Stimulated activated CD8-positive, alpha-beta memory T cell treated with anti-CD3 and anti-CD28 coated beads, Interleukin-4, amount 100 ng/mL, for 4 hours (primary cell): ENCODE data around the gene PHF13.

Source experiments
- DNase-seq, 2 donors: peaks; one replicate each; pipeline ENCODE4 v3.0.0-alpha.2; 2020; ENCODE audit warnings: low read depth in 2 of 2, low spot score in 1 of 2

Gene PHF13

GRCh38 chr1:6601049-6601922 is 12.2 kb upstream of the PHF13 start:
- DNase-seq: peak; percentile 60 to 68

DNA sequence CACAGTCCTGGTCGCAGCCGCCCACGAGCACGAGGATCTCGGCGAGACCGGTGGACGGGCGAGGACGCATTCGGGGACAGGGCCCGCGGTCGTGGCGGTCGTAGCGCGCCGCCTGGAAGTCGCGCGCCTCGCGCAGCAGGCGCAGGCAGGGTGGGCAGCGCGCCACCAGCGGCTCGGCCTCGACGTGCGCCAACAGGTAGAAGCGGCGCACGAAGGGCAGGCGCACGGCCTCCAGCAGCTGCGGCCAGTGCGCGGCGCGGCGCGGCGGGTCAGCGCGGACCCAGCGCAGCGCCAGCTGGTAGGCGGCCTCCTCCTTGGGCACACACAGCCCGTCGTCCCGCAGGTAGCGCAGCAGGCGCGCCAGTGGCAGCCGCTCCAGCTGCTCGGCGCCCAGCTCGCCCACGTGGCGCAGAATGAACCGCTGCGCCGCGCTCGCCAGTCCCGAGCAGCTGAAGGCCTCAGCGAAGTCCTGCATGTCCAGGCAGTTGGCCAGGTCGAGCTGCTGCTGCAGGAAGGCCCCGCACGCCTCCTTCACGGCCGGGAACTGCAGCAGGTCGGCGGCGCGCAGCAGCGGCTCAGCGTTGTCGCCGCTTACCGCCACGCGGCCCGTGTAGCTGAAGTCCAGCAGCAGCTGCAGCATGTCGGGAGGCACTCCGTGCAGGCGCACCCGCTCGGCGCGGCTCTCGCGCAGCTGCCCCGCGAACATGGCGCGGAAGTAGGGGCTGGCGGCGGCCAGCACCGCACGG is 11.4 kb upstream of the PHF13 start:
- DNase-seq: no peak

DNA sequence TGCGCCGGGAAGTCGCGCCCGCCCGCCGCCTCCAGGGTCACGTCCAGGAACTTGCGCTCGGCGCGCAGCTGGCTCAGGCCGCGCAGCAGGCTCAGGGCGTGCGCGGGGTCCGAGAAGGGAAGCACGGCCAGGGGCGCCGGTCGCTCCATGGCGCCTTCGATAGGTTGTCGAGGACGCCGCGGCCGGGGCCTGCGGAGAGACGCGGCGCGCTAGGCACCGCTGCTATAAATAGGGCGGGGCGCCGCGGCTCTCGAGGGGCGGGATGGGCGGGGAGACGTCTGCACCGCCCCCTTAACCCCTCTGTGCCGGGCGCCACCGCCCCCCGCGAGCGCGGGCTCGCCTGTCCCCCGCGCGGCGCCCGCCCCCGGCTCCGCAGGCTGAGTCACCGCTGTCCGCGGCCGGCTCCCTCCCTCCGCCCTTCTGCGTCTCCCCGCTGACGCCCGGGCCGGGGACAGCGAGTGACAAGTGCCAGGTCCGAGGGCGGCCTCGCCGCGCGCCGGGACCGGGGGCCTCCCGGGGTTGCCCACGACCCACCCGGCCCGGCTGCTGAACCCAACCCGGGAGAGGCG is 10.8 kb upstream of the PHF13 start, which contains the start of gene KLHL21:
Gene KLHL21 (minus strand): TSS at position 201 of the 569 bp plus-strand sequence. CDS start 52 bp downstream, at position 149.
- DNase-seq: peak; percentile 62 to 87

GRCh38 chr1:6603238-6603914 is 10.2 kb upstream of the PHF13 start:
- DNase-seq: no peak

DNA sequence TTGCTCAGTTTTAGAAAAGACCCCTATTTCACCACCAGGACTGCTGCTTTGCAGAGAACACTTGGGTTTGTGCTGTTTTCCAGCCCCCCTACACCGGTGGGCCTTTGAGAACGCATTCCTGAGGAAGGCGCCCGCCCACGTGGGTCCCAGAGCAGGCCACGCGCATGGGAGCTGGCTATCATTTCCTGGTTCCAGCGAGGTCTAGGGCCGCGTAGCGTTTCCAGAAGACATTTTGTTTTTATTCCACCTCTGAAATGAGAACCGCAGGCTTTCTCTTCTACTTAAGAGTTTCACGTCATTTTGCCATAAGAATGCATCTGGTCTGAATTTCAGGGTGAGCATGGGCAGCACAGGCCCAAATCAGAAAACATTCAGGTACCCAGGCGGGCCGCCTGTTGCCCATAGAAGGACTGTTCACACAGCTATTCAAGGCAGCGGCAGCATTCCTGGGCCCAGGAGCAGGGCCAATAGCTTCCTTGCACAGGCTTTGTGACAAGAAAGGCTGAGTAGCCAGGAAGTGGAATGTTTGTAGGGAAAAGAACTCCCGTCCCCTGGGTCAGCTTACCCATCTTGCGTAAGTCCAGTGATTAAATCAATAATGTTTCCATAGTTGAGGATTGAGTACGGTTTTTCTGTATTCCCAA is 9.5 kb upstream of the PHF13 start:
- no peak for DNase-seq

DNA sequence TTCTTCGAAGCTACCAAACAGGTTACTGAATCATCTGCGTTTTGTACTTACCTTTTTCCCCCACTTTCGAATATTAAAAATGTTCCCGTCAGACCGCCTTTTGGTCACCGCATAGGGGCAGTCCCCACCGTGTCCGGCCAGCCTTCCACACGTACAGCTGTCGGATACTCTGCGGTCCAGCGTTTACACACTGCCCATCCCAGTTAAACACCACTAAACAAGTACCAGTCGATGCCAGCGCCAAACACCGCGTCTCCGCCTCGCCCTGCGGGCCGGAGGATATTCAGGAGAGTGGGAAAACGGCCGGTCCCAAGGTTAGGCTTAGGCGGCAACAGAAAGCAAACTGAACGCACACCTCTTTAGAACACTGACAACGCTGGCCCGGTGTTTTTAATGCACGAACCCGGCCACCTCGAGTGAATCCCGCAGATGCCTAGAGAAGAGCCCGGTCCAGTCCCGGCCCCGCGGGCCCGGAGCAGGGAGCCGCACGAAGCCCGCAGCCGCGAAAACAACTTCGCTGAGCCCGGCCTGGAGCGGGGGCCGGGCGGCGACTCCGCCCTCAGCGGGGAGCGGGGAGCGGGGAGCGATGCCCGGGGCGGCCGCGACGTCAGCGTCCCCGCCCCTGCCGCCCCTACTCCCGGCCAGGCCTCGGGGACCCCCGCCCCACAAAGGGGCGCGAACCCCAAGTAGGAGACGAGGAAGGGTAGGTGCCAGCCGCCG is 730 bp upstream of the PHF13 start:
- DNase-seq: no peak

DNA sequence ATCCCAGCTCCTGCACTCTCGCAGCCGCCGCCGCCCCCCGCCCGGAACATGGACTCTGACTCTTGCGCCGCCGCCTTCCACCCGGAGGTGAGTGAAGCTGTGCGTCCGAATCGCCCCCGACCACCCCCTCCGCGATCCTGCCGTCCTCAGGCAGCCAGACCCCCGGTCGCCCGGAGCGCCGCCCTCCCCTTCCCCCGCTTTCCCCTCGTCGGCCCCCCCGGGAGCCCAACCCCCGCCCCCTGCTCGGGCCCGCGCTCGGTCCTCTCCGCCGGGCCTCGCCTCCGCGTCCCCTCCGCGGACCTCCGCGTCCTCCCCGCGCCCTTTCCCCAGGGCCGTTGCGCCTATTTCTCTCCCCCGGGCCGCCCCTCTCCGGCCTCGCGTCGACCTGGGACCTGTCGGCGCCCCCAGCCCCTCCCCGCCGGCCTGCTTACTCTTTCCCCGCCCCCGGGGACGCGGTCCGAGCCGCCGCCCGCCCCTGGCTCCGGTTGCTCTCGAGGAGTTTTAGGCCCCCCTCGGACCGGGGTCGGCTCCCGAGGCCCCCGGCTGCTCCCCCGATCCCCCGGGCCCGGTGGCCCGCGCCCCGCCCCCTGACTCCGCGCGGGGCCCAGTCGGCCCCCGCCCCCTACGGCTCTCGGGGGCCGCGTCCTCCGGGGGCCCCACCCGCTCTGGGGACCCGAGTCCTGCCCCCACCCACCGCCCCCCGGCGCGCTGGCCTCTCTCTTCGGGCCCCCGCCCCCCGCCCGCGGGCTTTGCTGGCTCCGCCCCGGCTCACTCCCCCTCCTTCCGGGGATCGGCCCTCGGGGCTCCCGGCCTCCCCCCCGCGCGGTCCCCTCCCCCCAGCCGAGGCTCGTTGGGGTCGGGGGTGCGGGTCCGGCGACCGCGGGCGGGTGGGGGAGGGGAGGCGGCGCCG is 743 bp downstream of the PHF13 start:
- DNase-seq: no peak

- no peak for DNase-seq
Observed at GRCh38 chr1:6614929-6615785, 1.6 kb downstream of the PHF13 start.

DNA sequence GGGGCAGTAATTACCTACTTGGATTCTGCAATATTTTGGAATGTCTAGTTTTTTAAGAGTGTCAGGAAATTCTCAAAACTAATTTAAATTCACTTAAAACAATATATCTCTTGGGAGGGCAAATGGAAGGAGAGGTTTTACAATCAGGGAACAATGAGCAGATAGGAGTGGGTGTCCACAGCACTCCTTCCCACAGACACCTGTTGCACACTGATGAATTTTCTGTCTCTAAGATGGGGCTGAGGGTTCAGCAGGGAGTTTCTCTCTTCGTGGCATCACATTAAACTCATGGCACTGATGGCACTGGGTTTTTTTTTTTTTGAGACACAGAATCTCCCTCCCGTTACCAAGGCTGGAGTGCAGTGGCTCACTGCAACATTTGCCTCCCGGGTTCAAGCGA is 5.5 kb downstream of the PHF13 start:
- DNase-seq: no peak

DNA sequence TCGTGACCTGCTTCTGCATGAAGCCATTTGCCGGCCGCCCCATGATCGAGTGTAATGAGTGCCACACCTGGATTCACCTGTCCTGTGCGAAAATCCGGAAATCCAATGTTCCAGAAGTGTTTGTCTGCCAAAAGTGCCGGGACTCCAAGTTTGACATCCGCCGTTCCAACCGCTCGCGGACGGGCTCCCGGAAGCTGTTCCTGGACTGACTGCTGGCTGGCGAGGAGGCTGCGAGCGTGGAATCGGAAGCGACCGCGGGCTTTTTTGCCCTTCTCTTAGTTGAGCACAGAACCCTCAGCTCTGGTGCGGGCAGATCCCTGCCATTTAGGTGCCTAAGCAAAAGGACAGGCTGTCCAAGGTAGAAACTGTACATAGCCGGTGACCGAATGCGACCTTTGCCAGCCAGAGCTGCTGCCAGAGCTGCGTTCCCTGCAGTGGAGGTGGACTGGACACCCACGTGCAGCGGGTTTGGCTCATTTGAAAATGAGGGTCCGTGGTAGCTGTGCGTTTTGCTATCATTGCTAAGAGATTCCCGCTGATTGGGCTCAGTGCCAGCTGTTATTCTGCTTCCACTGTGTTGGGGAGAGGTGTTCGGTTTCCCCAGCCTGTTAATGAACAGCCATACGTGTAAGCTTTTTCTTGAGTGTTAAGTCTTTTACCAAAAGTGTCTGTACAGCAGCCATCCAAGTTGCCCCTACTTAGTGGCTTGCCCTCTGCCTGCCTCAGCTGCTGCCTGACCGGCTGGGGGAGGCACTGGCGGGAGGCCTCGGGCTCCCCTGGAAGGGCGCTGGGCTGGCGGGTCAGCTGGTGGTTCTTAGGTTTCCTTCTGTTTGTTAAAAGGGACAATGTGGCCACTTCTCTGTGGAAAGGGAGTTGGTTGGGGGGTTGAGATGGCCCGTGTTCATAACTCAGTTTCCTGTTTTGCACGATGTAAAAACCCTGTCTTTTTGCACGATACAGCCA is 8.2 kb downstream of the PHF13 start:
- no peak for DNase-seq

- no peak for DNase-seq
Observed at GRCh38 chr1:6622396-6623152, 9.0 kb downstream of the PHF13 start.

DNA sequence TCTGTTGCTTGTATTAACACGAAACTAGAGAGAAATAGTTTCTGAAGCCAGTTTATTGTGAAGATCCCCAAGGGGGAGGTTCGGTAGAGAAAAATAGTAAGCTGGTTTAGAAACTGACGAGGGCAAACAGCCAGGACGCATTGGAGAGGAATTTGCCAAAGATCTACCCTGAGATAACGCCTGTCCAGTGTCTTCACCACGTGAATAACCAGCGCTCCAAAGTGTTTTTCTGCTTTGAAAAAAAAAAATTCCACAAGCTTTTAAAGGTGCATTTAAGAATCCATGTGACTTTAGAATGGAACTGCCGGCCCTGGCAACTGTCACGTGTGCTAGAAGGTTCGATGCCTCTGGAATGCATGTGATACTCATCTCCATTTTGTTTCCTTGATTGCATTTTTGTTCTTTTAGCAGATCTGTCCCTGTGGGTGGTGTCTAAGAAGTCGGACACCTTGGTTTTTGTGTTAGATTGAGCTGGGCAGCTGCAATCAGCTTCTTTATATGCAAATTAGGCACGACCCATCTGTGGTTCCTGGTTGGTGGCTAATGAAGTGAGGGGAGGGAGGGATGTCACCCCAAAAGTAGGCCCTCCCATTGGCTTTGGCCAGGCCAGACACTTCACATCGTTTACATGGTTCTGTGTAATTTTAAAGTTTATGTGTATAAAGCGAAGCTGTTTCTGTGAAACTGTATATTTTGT is 9.9 kb downstream of the PHF13 start:
- no peak for DNase-seq

DNA sequence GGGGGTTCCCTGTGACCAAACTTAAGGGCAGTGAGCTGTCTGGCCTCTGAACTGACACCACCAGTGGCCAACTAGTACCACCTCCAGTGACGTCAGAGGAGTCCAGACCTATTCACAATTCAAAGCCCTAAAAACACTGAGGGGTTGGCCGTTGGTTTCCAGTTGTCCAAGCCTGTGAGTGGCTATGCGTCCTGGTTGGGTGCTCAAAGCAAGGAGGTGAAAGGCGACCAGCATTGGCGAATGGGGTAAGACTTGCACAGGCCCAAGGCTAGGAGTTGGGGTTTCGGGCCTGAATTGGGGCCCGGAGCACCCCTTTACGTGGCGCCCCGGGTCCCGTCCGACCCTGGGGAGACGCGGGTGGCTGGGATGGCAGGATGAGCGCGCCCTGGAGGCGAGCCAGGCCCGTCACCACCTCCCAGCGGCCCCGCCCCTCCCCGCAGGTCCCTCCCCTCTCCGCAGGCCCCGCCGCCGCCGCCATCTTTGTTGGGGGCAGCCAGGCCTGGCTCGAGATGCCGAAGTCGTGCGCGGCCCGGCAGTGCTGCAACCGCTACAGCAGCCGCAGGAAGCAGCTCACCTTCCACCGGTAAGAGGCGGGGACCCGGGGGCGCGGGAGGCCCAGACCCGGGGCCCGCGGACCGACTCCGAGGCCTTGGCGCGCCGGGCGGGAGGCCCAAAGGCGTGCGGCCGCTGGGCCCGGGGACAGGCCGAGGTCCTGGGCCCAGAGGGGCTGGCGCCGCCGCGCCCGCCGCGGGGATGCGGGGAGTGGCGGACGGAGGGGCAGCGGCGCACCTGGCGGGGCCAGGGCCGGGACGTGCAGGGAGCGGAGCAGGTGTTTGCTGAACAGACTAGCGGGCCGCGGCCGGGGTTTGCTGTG is 11.4 kb downstream of the PHF13 start, which contains the start of gene THAP3:
Gene THAP3 (plus strand): TSS at position 159 of the 874 bp plus-strand sequence. CDS start 351 bp downstream, at position 510.
- DNase-seq: peak; percentile 74 to 80

GRCh38 chr1:6625584-6626149 is 12.1 kb downstream of the PHF13 start:
- DNase-seq: no peak
